GM12892 (cell line): ENCODE data around the gene MAGI2.
A peak's percentile ranks its signal among the peaks of the same experiment; 100 is the strongest.

ENCODE experiments used
- DNase-seq: peaks from one replicate; pipeline ENCODE4 v3.0.0; 2011; ENCODE audit not compliant: insufficient read length
- FAIRE-seq: peaks from 2 replicates; lab custom pipeline; 2011; peaks lifted over from hg19 to GRCh38; lab: Jason Lieb, UNC
- POLR2A ChIP-seq: IDR thresholded peaks from 2 replicates; pipeline ENCODE4 v1.6.1; 2011; ENCODE audit warnings: low read depth, low read length, control low read depth
- POLR2AphosphoS5 ChIP-seq: IDR thresholded peaks from 2 replicates; pipeline ENCODE4 v1.6.1; 2011; ENCODE audit warnings: low read depth, low read length, control low read depth
- TAF1 ChIP-seq: IDR thresholded peaks from 2 replicates; pipeline ENCODE4 v1.6.1; 2011; ENCODE audit warnings: low read depth, mild to moderate bottlenecking, control low read depth, low read length, borderline replicate concordance

The MAGI2 gene

GRCh38 chr7:78450706-78451105, 1002.8 kb downstream of the MAGI2 start:
- DNase-seq (no peak), FAIRE-seq (no peak)
- TF ChIP-seq POLR2A (no peak), POLR2AphosphoS5 (no peak), TAF1 (no peak)

- FAIRE-seq (no peak), DNase-seq (no peak)
- TF ChIP-seq POLR2AphosphoS5 (no peak), TAF1 (no peak), POLR2A (no peak)
Observed at GRCh38 chr7:78448911-78449310, 1004.6 kb downstream of the MAGI2 start.

- DNase-seq: no peak
- TF ChIP-seq TAF1 (no peak), POLR2AphosphoS5 (no peak), POLR2A (no peak)
Observed at GRCh38 chr7:78444267-78444666, 1009.2 kb downstream of the MAGI2 start.

GRCh38 chr7:78443811-78444210, 1009.7 kb downstream of the MAGI2 start:
- DNase-seq: no peak
- FAIRE-seq: no peak
- no peak for TF ChIP-seq TAF1
- no peak for TF ChIP-seq POLR2A
- TF ChIP-seq POLR2AphosphoS5: no peak

More at GRCh38 chr7:78444267-78444666, 1009.2 kb downstream of the MAGI2 start:
- FAIRE-seq: no peak

- no peak for TF ChIP-seq POLR2AphosphoS5
- no peak for TF ChIP-seq TAF1
- TF ChIP-seq POLR2A: no peak
- FAIRE-seq (no peak), DNase-seq (no peak)
Observed at GRCh38 chr7:78441737-78442136, 1011.7 kb downstream of the MAGI2 start.

GRCh38 chr7:78438433-78438832, 1015.0 kb downstream of the MAGI2 start:
- no peak for FAIRE-seq
- TF ChIP-seq POLR2A (no peak), TAF1 (no peak), POLR2AphosphoS5 (no peak)
- DNase-seq: no peak

GRCh38 chr7:78437118-78437517, 1016.3 kb downstream of the MAGI2 start:
- no peak for TF ChIP-seq POLR2AphosphoS5
- no peak for TF ChIP-seq POLR2A
- FAIRE-seq (no peak), DNase-seq (no peak)

GRCh38 chr7:78435355-78435754, 1018.1 kb downstream of the MAGI2 start:
- FAIRE-seq (no peak), DNase-seq (no peak)
- TF ChIP-seq POLR2AphosphoS5 (no peak), TAF1 (no peak), POLR2A (no peak)

- FAIRE-seq (no peak), DNase-seq (no peak)
- TF ChIP-seq TAF1 (no peak), POLR2A (no peak)
Observed at GRCh38 chr7:78434281-78434680, 1019.2 kb downstream of the MAGI2 start.

- DNase-seq: no peak
- TF ChIP-seq TAF1 (no peak), POLR2AphosphoS5 (no peak), POLR2A (no peak)
- FAIRE-seq: no peak
Observed at GRCh38 chr7:78433421-78433820, 1020.0 kb downstream of the MAGI2 start.

GRCh38 chr7:78429878-78430277, 1023.6 kb downstream of the MAGI2 start:
- FAIRE-seq (no peak), DNase-seq (no peak)
- TF ChIP-seq TAF1: no peak
- TF ChIP-seq POLR2AphosphoS5: no peak
- no peak for TF ChIP-seq POLR2A

GRCh38 chr7:78427209-78427608, 1026.3 kb downstream of the MAGI2 start:
- no peak for DNase-seq
- peak; percentile 5 for FAIRE-seq
- no peak for TF ChIP-seq POLR2A
- no peak for TF ChIP-seq TAF1

GRCh38 chr7:78420001-78420400, 1033.5 kb downstream of the MAGI2 start:
- FAIRE-seq (no peak), DNase-seq (no peak)
- TF ChIP-seq POLR2AphosphoS5 (no peak), POLR2A (no peak), TAF1 (no peak)
